ENCODE measurements around the gene GPC6.

GPC6 gene

DNA sequence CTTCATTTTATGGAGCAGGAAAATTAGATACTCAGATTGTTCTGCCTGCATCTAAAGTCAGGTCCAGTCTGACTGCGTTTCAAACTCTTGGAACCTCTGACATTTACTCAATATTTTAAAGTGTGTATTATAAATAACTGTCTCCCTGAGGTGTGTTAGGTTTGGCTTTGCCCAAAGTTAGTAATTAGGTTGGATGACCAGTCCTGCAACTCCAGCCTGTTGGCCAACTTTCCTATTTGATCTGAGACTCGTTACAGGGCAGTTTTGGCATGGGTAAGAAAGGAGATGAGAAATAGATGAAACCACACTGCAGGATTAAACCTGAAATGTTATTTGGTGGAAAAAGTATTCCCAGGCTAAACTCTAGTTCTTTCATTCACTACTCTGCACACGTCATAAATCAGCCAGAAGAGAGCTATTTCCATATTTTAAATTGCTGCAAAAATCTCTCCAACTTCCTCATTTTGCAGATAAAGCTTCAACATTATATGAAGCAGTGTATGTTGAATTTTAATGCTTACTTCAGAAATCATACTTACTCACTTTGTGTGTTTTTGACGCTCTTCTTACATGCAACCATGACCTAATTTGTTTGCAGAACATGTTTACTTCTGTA, 895.8 kb downstream of the GPC6 start:
- Histone ChIP-seq H3K4me1 (peaks cover 8% of the 10 kb centered on the region; the same call in 1 of the 2 replicates), H3K9me3 (no peaks in the 10 kb centered on the region), H3K27me3 (ENCODE audit: low read depth) (no peaks in the 10 kb centered on the region), H3K36me3 (replicated peaks) (no peaks in the 10 kb centered on the region), H3K4me3 (no peak overlapping the region)
- DNase-seq (ENCODE audit: low spot score in 2 of 2), result no peak
- in situ Hi-C loops (cut with MboI; ENCODE audit: low sequenced_read_pairs), result no loop called here

DNA sequence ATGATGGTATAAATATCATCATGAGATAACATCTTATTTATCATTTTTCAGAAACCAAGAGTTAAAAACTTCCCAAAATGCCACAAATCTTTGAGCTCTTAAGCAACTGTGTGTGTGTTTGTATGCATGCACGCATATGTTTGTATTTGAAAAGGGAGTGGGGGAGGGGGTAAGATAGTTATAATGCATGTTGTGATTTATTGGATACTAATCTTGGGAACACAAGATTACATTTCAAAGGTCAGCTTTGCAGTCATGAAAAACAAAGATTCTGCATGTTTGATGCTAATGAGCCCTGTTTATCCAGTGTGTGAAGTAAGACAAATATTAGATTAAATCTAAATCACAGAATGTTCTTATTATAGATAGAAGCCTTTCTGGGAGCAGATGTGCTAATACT, 897.0 kb downstream of the GPC6 start:
- H3K4me3 ChIP-seq, result no peak overlapping the region
- in situ Hi-C loops (cut with MboI; ENCODE audit: low sequenced_read_pairs), result no loop called here
- no peaks in the 10 kb centered on the region for H3K9me3 ChIP-seq
- peaks cover 8% of the 10 kb centered on the region; the same call in 1 of the 2 replicates for H3K4me1 ChIP-seq
- DNase-seq (ENCODE audit: low spot score in 2 of 2), result peak in 1 of 2 experiments; percentile 26
- no peaks in the 10 kb centered on the region for H3K27me3 ChIP-seq (ENCODE audit: low read depth)
- no peaks in the 10 kb centered on the region for H3K36me3 ChIP-seq (replicated peaks)

DNA sequence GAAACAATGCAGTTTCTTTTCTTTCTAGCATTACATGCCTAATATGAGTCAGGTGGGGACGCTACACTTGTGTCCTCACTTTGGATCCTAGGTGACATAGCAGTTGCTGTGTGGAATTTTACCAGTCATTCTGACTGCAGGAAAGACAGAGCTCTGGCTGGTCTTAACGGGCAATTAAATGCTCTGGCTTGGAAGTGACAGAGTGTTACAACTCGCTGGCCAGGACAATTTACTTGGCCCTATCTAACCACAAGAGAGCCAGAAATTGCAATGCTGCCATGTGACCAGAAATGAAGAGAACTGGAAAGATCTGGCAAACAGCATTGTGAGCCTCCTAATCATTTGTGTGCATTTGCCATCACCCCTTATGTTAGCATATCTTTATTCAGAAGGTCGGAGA, 901.8 kb downstream of the GPC6 start:
- no peak for DNase-seq (ENCODE audit: low spot score in 2 of 2)
- Histone ChIP-seq H3K4me3 (no peak overlapping the region), H3K4me1 (peaks cover 5% of the 10 kb centered on the region; the same call in 1 of the 2 replicates), H3K27me3 (ENCODE audit: low read depth) (no peaks in the 10 kb centered on the region), H3K36me3 (replicated peaks) (no peaks in the 10 kb centered on the region), H3K9me3 (no peaks in the 10 kb centered on the region)
- in situ Hi-C loops (cut with MboI; ENCODE audit: low sequenced_read_pairs), result no loop called here

DNA sequence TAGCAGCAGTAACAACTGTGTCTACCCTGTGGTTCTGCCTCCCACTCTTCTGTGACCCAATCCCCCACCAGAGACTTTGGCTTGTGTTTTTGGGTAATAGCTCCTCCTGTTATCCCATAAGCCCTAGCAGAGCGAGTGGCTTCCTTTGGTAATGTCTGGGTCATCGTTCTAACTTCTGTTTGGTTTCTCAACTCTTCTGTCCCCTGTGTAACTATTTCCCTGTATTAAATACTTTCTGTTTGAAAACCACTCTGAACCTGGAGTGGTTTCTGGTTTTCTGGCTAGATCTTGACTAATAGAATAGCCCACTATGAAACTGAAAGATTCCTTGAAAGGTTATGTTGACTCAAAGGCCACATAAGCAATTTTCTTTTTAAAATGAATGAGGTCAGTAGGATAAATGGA, 902.9 kb downstream of the GPC6 start:
- H3K9me3 ChIP-seq, result no peaks in the 10 kb centered on the region

DNA sequence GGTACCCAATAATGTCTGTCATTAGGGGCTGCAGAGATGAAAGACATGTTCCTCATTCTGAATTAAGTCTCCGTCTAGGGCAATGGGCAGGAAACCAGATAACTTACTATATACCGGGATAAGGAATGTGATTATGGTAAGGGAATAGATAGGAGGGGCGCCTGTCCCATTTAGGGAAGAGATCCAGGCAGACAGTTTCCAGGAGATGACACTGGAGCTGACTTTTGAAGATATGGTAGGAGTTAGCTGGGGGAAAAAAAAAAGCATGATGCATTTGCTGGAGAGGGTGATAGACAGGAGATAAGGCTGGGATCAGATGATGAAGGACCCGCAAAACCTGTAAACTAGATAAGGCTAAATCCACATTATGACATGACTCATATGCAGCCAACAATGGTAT, 912.2 kb downstream of the GPC6 start:
- peaks cover 26% of the 10 kb centered on the region for H3K4me1 ChIP-seq
- H3K9me3 ChIP-seq, result no peaks in the 10 kb centered on the region
- H3K27me3 ChIP-seq (ENCODE audit: low read depth), result no peaks in the 10 kb centered on the region
- H3K4me3 ChIP-seq, result no peak overlapping the region
- in situ Hi-C loops (cut with MboI; ENCODE audit: low sequenced_read_pairs), result no loop called here
- no peak for DNase-seq (ENCODE audit: low spot score in 2 of 2)
- H3K36me3 ChIP-seq (replicated peaks), result no peaks in the 10 kb centered on the region

More for the DNA sequence above, 902.9 kb downstream of the GPC6 start:
- H3K4me3 ChIP-seq, result no peak overlapping the region
- no peaks in the 10 kb centered on the region for H3K36me3 ChIP-seq (replicated peaks)
- in situ Hi-C loops (cut with MboI; ENCODE audit: low sequenced_read_pairs), result no loop called here
- DNase-seq (ENCODE audit: low spot score in 2 of 2), result no peak
- H3K4me1 ChIP-seq, result no peaks in the 10 kb centered on the region
- H3K27me3 ChIP-seq (ENCODE audit: low read depth), result no peaks in the 10 kb centered on the region

DNA sequence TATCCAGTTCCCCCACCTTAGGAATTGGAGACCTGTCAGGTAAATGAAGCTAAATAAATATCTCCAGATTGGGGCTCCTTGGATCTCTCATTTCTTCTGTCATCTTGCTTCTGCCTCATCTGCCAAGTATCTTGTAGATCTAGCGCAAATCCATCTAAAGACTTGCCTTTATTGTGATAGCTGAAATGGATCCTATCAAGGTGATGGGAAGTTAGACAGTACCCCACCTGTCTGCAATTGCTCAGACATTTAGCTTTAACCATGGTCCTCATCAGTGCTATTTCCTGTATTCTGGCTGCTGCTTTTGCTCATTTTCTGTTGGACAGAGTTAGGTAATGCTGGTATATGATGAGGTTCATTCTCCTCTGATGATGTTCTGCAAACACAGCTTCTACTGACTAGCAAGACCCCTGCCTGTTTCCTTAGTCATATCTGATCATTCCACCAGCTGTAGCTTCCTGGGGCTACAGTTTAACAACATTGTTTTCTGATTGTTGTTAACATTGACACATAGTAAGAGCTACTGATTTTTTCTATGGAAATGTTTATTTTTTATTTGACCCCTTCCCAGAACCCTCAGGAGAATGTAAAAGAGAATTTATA, 912.9 kb downstream of the GPC6 start:
- Histone ChIP-seq H3K36me3 (replicated peaks) (no peaks in the 10 kb centered on the region), H3K4me1 (peaks cover 31% of the 10 kb centered on the region), H3K27me3 (ENCODE audit: low read depth) (no peaks in the 10 kb centered on the region), H3K4me3 (no peak overlapping the region), H3K9me3 (no peaks in the 10 kb centered on the region)
- in situ Hi-C loops (cut with MboI; ENCODE audit: low sequenced_read_pairs), result no loop called here
- DNase-seq (ENCODE audit: low spot score in 2 of 2), result peak in 1 of 2 experiments; percentile 19

DNA sequence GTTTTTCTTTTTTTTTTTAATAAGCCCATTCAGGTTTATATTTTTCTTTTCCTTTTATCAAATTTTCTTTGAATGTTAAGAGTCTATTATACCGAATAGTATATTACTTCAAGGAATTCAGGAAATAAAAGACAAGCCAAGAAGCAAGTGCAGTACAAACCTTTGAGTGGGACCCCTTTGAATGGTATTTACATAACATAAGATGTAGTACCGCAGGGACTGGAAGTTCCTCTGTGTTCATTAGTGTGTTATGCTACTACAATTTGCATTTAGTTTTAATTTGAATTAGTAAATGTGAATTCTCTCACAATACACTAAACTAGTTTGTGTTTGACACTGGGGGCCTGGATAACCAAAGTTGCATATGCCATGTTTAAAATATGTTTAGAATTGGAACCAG, 913.4 kb downstream of the GPC6 start:
- Histone ChIP-seq H3K36me3 (replicated peaks) (no peaks in the 10 kb centered on the region), H3K4me1 (peaks cover 32% of the 10 kb centered on the region), H3K4me3 (no peak overlapping the region), H3K9me3 (no peaks in the 10 kb centered on the region), H3K27me3 (ENCODE audit: low read depth) (no peaks in the 10 kb centered on the region)
- peak; percentile 48 to 91 for DNase-seq (ENCODE audit: low spot score in 2 of 2)
- in situ Hi-C loops (cut with MboI; ENCODE audit: low sequenced_read_pairs), result no loop called here

DNA sequence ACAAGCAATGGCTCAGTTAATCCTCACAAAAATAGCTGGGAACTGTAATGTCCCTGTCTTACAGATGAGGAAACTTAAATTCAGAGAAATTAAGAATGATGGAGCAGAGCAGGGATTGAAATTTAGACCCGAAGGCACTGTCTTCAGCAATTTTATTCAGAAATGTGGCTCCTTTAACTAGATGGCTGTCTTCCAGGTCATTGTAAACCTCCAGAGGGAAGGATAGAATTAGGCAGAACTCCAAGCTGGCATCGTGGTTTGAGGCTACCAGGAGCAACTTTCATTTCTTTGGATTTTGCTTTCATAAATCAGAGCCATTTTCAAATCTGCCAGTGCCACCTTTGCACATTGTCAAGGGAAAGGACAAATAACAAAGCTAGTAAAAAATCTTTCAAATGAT, 913.9 kb downstream of the GPC6 start:
- Histone ChIP-seq H3K4me3 (no peak overlapping the region), H3K36me3 (replicated peaks) (no peaks in the 10 kb centered on the region), H3K4me1 (peaks cover 32% of the 10 kb centered on the region), H3K9me3 (no peaks in the 10 kb centered on the region), H3K27me3 (ENCODE audit: low read depth) (no peaks in the 10 kb centered on the region)
- DNase-seq (ENCODE audit: low spot score in 2 of 2), result peak in 1 of 2 experiments; percentile 26
- in situ Hi-C loops (cut with MboI; ENCODE audit: low sequenced_read_pairs), result no loop called here

DNA sequence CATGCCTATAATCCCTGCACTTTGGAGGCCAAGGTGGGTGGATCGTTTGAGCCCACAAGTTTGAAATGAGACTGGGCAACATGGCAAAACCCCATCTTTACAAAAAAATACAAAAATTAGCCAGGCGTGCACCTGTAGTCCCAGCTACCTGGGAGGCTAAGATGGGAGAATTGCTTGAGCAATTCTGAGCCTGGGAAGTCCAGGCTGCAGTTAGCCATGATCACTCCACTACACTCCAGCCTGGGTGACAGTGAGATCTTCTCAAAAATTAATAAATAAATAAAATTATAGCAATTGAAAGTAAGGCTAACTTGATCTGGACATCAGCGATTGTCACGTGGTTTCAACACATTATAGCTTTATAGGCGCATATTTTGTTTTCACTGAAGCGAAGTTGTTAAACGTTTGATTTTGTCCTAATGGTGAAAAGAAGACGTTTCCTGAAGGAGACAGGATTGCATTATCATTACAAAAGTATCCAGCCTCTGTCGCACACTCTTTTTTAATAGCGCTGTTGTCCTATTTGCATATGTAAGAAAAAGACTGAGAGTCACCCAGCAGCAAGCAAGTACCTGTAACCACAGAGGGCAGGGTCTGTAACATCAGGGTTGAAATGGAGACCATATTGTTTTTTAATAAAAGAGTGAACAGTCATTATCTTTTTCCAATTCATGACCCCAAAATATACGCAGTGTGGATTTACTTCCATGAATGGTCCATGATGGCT, 917.2 kb downstream of the GPC6 start:
- in situ Hi-C loops (cut with MboI; ENCODE audit: low sequenced_read_pairs), result no loop called here
- H3K27me3 ChIP-seq (ENCODE audit: low read depth), result no peaks in the 10 kb centered on the region
- H3K36me3 ChIP-seq (replicated peaks), result no peaks in the 10 kb centered on the region
- H3K9me3 ChIP-seq, result no peaks in the 10 kb centered on the region
- H3K4me3 ChIP-seq, result no peak overlapping the region
- DNase-seq (ENCODE audit: low spot score in 2 of 2), result peak; percentile 47 to 92
- H3K4me1 ChIP-seq, result peaks cover 32% of the 10 kb centered on the region

DNA sequence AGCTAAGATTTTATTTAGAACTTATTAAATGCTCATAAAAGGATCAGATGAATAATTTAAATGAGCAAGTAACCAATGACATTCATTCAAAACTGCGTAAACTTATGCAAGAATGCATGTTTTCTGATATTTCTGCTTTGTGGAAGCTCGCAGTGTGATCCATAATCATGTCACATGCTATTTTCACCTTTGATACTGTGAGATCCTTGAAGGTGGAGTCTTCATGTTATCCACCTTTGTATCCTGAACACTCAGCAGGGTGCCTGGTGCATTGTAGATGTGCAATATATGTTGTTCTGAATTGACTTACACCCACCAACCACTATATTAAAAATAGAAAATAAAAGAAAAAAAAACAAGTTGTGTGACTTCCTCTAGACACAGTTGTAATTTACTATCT, 919.4 kb downstream of the GPC6 start:
- Histone ChIP-seq H3K27me3 (ENCODE audit: low read depth) (no peaks in the 10 kb centered on the region), H3K9me3 (no peaks in the 10 kb centered on the region), H3K4me3 (no peak overlapping the region), H3K4me1 (peaks cover 16% of the 10 kb centered on the region), H3K36me3 (replicated peaks) (no peaks in the 10 kb centered on the region)
- DNase-seq (ENCODE audit: low spot score in 2 of 2), result no peak
- in situ Hi-C loops (cut with MboI; ENCODE audit: low sequenced_read_pairs), result no loop called here

DNA sequence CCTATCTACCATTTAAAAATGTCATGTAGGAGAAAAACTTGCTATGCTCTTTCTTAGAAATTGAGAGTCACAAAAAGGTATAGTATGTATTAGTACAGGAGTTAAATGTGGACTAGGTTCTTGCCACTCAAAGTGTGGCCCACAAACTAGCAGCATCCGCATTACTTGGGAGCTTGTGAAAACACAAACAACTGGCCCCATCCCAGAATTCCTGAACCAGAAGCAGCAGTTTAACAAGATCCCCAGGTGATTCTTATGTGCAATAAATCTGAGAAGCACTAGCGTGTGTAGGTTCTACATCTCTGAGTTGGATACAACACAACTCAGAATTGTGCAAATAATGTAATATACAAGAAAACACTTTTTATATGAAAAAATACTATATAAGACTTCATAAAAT, 927.0 kb downstream of the GPC6 start:
- no peak for DNase-seq (ENCODE audit: low spot score in 2 of 2)
- Histone ChIP-seq H3K27me3 (ENCODE audit: low read depth) (no peaks in the 10 kb centered on the region), H3K9me3 (no peaks in the 10 kb centered on the region), H3K4me3 (no peak overlapping the region), H3K36me3 (replicated peaks) (no peaks in the 10 kb centered on the region), H3K4me1 (no peaks in the 10 kb centered on the region)
- in situ Hi-C loops (cut with MboI; ENCODE audit: low sequenced_read_pairs), result no loop called here

DNA sequence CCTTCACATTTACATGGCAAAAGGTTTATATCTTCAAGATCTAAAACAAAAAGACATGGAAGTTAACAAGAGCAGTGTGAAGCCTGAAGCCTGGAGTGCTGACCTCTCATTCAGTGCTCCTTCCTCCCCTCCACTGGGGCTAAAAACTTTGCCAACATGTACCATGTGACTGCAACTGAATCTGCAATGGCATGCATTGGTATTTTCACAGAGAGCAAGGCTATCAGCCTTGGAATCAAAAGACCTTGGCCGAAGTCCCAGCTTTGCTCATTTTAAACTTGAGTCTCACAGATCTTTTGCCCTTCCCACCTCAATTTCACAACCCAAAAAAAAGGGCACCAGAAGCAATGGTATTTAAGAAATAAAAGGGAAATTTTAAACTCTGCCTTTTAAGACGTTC, 927.8 kb downstream of the GPC6 start:
- no peaks in the 10 kb centered on the region for H3K4me1 ChIP-seq
- no peaks in the 10 kb centered on the region for H3K27me3 ChIP-seq (ENCODE audit: low read depth)
- no peak overlapping the region for H3K4me3 ChIP-seq
- no peak for DNase-seq (ENCODE audit: low spot score in 2 of 2)
- H3K36me3 ChIP-seq (replicated peaks), result no peaks in the 10 kb centered on the region
- no peaks in the 10 kb centered on the region for H3K9me3 ChIP-seq
- in situ Hi-C loops (cut with MboI; ENCODE audit: low sequenced_read_pairs), result no loop called here

DNA sequence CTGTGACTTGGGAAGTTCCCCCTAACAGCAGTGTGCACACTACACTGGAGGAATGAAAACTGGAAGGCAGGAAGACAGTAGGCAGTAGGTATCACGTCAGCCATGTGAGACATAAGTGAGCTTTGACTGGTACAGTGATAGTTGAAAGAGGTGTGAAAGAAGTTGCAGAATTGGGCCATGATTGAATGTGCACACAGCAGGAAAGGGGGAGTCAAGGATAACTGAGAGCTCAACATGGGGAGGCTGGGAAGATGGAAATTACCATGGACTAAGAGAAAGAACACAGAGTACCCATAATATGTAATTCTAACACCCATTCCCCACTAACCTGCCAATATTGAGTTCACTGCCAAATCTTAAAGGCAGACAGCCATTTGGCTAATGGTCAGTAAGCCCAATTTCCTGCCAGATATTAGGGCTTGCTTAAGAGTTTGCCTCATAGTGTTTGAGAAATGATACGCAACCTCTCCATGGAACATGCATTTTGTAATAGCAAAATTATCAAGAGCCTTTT, 931.2 kb downstream of the GPC6 start:
- no peaks in the 10 kb centered on the region for H3K27me3 ChIP-seq (ENCODE audit: low read depth)
- H3K4me1 ChIP-seq, result no peaks in the 10 kb centered on the region
- no peaks in the 10 kb centered on the region for H3K36me3 ChIP-seq (replicated peaks)
- no peaks in the 10 kb centered on the region for H3K9me3 ChIP-seq
- DNase-seq (ENCODE audit: low spot score in 2 of 2), result no peak
- no peak overlapping the region for H3K4me3 ChIP-seq
- in situ Hi-C loops (cut with MboI; ENCODE audit: low sequenced_read_pairs), result no loop called here

DNA sequence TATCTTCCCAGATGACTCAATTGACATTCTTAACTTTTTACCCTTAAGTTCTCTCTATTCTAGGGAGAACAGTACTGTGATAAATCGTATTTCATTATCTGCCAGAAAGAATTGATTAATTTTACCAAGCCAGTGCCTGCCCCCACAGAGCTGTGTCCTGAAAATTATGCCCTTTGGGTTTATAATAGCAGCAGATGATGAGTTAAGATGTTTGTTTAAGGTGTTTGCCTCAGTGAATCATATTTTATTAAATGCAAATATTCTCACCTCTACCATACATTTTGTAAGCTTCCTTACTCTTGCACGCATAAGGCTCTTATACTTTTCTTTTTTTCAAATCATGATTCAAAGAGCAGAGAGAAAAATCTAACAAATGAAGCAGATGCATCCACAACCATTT, 934.3 kb downstream of the GPC6 start:
- no peak overlapping the region for H3K4me3 ChIP-seq
- no peaks in the 10 kb centered on the region for H3K36me3 ChIP-seq (replicated peaks)
- no peak for DNase-seq (ENCODE audit: low spot score in 2 of 2)
- H3K27me3 ChIP-seq (ENCODE audit: low read depth), result no peaks in the 10 kb centered on the region
- H3K9me3 ChIP-seq, result no peaks in the 10 kb centered on the region
- in situ Hi-C loops (cut with MboI; ENCODE audit: low sequenced_read_pairs), result no loop called here
- H3K4me1 ChIP-seq, result no peaks in the 10 kb centered on the region

Measured in HAP-1 (cell line).